ENCODE data around the gene PGF.

PGF gene

GRCh38 chr14:74977164-74977900 lies 21.9 kb upstream of the PGF start:
- H3K27me3 ChIP-seq, result no peaks in the 10 kb centered on the region
- no peak for TF ChIP-seq CTCF (IDR thresholded peaks at IDR 0.05)
- H3K27ac ChIP-seq, result peak overlapping the region; percentile 80 to 94
- no peak overlapping the region for H3K4me3 ChIP-seq
- peaks cover 5 to 72% (median 61%) of the 10 kb centered on the region in 4 donors for H3K4me1 ChIP-seq
- H3K36me3 ChIP-seq, result no peaks in the 10 kb centered on the region
- intact Hi-C loops (cut with DNase I; ENCODE audit: low total_unique reads), result no loop called here
- DNase-seq, result peak in 1 of 2 donors; percentile 65
- no peaks in the 10 kb centered on the region for H3K9me3 ChIP-seq

- peaks cover 0 to 64% (median 53%) of the 10 kb centered on the region in 4 donors for H3K4me1 ChIP-seq
- no peak for TF ChIP-seq CTCF (IDR thresholded peaks at IDR 0.05)
- H3K27ac ChIP-seq, result peak overlapping the region in 1 of 2 donors; percentile 94
- no peaks in the 10 kb centered on the region for H3K27me3 ChIP-seq
- intact Hi-C loops (cut with DNase I; ENCODE audit: low total_unique reads), result no loop called here
- no peaks in the 10 kb centered on the region for H3K9me3 ChIP-seq
- H3K4me3 ChIP-seq, result no peak overlapping the region
- peak in 1 of 2 donors; percentile 32 for DNase-seq
- H3K36me3 ChIP-seq, result no peaks in the 10 kb centered on the region
Measured at GRCh38 chr14:74976264-74977113, 21.1 kb upstream of the PGF start.

GRCh38 chr14:74975059-74975810 lies 19.8 kb upstream of the PGF start:
- Histone ChIP-seq H3K27me3 (no peaks in the 10 kb centered on the region), H3K27ac (no peak overlapping the region), H3K36me3 (no peaks in the 10 kb centered on the region), H3K4me1 (peaks cover 0 to 53% (median 41%) of the 10 kb centered on the region in 4 donors), H3K4me3 (no peak overlapping the region), H3K9me3 (no peaks in the 10 kb centered on the region)
- TF ChIP-seq CTCF (IDR thresholded peaks at IDR 0.05), result no peak
- intact Hi-C loops (cut with DNase I; ENCODE audit: low total_unique reads), result no loop called here
- DNase-seq, result peak; percentile 82 to 89

GRCh38 chr14:74974364-74975058 lies 19.1 kb upstream of the PGF start:
- Histone ChIP-seq H3K4me1 (peaks cover 0 to 45% (median 34%) of the 10 kb centered on the region in 4 donors), H3K9me3 (no peaks in the 10 kb centered on the region)
- DNase-seq, result peak in 1 of 2 donors; percentile 43

More at GRCh38 chr14:74974364-74975058, 19.1 kb upstream of the PGF start:
- TF ChIP-seq CTCF (IDR thresholded peaks at IDR 0.05), result no peak
- no peak overlapping the region for H3K4me3 ChIP-seq
- no peaks in the 10 kb centered on the region for H3K27me3 ChIP-seq
- H3K36me3 ChIP-seq, result no peaks in the 10 kb centered on the region
- no peak overlapping the region for H3K27ac ChIP-seq
- intact Hi-C loops (cut with DNase I; ENCODE audit: low total_unique reads), result no loop called here

Measured in tibial artery (tissue), 4 donors.